HAP-1 (cell line): ENCODE data around the gene RAPGEF1.
"Not testable (repeated sequence)": the region's sequence is repeated elsewhere in the genome, so short reads cannot be mapped to it uniquely, and the experiment has no call there.

Experiments
- DNase-seq, 2 experiments: peaks; one replicate each; pipeline ENCODE4 v3.0.0-alpha.2; 2016 to 2020; ENCODE audit warnings: low spot score in 2 of 2
- H3K27me3 ChIP-seq: fragments of 250-450 bp; sonication (Bioruptor Pico); 2 replicates; pipeline ENCODE4 v1.5.1; 2020; ENCODE audit warnings: low read depth, mild to moderate bottlenecking, moderate library complexity
- H3K36me3 ChIP-seq: fragments of 250-450 bp; sonication (Bioruptor Pico); replicated peaks from 2 replicates; pipeline ENCODE4 v1.5.1; 2020; ENCODE audit warnings: mild to moderate bottlenecking
- H3K4me1 ChIP-seq: fragments of 250-450 bp; sonication (Bioruptor Pico); 2 replicates; pipeline ENCODE4 v1.5.1; 2020; ENCODE audit warnings: mild to moderate bottlenecking
- H3K4me3 ChIP-seq: fragments of 250-450 bp; sonication (Bioruptor Pico); 2 replicates; pipeline ENCODE4 v1.5.1; 2020; ENCODE audit warnings: mild to moderate bottlenecking, moderate library complexity
- H3K9me3 ChIP-seq: fragments of 250-450 bp; sonication (Bioruptor Pico); 2 replicates; pipeline ENCODE4 v1.5.1; 2020; ENCODE audit warnings: mild to moderate bottlenecking, moderate library complexity
- in situ Hi-C: fragments of 300-500 bp; cut with MboI; formaldehyde crosslinking; loops from 3 replicates; pipeline ENCODE4 v1.14.3; 2020; ENCODE audit warnings: low sequenced_read_pairs, inconsistent platforms, mixed read lengths

The RAPGEF1 gene

DNA sequence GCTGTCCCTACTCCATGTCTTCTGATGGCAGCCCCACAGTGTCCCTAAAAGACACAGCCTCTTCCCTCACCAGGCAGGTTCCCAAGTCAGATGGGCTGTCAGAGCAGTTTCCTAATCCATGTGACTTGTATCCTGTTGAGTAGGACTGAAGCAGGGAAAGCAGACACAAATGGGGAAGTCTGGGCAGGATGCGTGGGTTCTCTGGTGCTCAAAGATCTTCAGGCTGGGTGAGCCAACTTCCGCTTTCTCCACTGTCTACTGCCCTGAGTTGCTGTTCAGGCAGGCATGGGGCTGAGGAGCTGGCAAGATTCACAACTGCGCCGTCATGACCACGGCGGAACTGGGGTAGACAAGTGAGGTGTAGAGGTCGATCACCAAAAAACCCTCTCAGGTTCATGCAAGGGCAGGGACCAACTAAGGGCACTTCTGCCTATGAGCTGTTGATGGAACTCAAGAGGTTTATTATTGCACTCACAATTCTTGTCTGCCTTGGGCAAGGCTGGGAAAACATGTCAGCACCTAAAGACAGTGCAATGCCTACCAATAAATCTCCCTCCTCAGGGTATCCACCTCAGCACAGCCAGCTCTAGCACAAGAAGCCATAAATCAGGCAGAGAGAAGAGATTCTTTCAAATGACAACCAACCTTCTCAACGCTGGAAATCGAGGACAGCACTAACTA is 83.4 kb downstream of the RAPGEF1 start:
- DNase-seq: no peak
- no peak overlapping the region for H3K4me3 ChIP-seq
- H3K27me3 ChIP-seq: no peaks in the 10 kb centered on the region
- no peaks in the 10 kb centered on the region for H3K36me3 ChIP-seq
- H3K4me1 ChIP-seq: peaks cover 23% of the 10 kb centered on the region
- in situ Hi-C loops: no loop called here
- no peaks in the 10 kb centered on the region for H3K9me3 ChIP-seq

DNA sequence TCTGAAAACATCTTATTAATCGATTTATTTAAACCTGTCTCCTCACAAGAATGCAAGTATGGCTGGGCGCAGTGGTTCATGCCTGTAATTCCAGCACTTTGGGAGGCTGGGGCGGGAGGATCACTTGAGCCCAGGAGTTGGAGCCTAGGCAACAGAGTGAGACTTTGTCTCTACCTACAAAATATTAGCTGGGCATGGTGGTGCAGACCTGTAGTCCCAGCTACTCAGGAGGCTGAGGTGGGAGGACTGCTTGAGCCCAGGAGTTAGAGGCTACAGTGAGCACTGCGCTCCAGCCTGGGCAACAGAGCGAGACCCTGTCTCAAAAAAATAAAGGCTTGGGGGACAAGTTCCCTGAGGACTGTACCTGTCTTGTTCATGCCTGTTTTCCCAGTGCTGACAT is 85.5 kb downstream of the RAPGEF1 start:
- H3K36me3 ChIP-seq, H3K4me1 ChIP-seq, DNase-seq, H3K9me3 ChIP-seq, H3K27me3 ChIP-seq, in situ Hi-C loops, H3K4me3 ChIP-seq: not testable (repeated sequence)

DNA sequence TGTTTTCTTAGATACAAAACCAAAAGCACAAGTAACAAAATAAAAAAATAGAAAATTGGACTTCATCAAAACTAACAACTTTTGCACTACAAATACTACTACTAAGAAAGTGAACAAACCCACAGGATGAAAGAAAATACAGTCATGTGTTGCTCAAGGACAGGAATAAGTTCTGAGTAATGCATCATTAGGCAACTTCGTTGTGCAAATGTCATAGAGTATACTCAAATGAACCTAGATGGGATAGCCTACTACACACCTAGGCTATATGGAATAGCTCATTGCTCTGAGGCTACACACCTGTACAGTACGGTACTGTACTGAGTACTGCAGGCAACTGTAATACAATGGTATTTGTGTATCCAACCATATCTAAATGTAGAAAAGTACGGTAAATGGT is 88.3 kb downstream of the RAPGEF1 start:
- DNase-seq: no peak
- Histone ChIP-seq H3K36me3 (no peaks in the 10 kb centered on the region; the same call in 1 of the 2 replicates), H3K4me3 (no peak overlapping the region), H3K4me1 (no peaks in the 10 kb centered on the region), H3K27me3 (no peaks in the 10 kb centered on the region), H3K9me3 (no peaks in the 10 kb centered on the region)
- in situ Hi-C loops: no loop called here

- in situ Hi-C loops: no loop called here
- H3K36me3 ChIP-seq: no peaks in the 10 kb centered on the region; the same call in 1 of the 2 replicates
- no peak overlapping the region for H3K4me3 ChIP-seq
- no peak for DNase-seq
- H3K9me3 ChIP-seq: no peaks in the 10 kb centered on the region
- H3K27me3 ChIP-seq: no peaks in the 10 kb centered on the region
- no peaks in the 10 kb centered on the region for H3K4me1 ChIP-seq
Observed at GRCh38 chr9:131651160-131651559, 88.7 kb downstream of the RAPGEF1 start.

DNA sequence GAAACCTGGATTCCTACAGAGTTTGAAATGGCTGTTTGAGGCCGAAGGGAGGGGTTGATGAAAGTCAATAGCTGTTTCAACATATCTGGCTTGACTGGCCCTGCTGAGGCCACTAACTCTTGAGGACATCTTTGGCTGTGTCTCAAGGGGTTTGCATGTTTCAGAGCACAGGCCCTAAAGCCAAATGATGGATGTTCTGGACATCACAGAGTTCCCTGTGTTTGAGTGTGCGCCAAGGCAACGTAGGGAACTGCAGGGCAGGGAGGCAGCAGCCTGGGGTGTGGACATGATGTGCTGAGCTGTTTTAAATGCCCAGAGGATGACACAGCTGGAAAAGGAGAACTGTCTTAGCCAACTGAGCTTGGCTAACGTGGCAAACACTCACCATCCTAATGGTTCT is 89.6 kb downstream of the RAPGEF1 start:
- Histone ChIP-seq H3K4me3 (no peak overlapping the region), H3K9me3 (no peaks in the 10 kb centered on the region), H3K36me3 (no peaks in the 10 kb centered on the region; the same call in 1 of the 2 replicates), H3K4me1 (no peaks in the 10 kb centered on the region), H3K27me3 (no peaks in the 10 kb centered on the region)
- in situ Hi-C loops: no loop called here
- no peak for DNase-seq

DNA sequence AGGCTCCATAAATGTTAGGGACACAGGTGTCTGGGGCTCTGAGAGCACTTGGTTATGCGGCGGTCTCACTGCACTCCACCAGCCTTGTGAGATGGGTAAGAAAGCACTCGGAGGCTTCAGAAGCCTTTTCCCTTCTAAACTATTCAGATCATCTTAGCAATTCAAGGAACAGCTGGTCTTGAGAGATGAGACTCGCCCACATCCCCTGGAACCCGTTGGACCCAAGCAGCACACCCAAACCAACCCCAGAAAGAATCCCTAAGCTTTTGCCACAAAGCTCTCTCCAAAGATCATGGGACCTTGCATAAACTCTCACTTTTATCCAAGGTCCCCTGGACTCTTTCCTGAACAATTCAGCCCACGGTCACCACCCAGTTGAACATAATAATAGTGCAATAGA is 90.2 kb downstream of the RAPGEF1 start:
- no peak for DNase-seq
- in situ Hi-C loops: no loop called here
- Histone ChIP-seq H3K4me3 (no peak overlapping the region), H3K27me3 (no peaks in the 10 kb centered on the region), H3K4me1 (no peaks in the 10 kb centered on the region), H3K36me3 (no peaks in the 10 kb centered on the region; the same call in 1 of the 2 replicates), H3K9me3 (no peaks in the 10 kb centered on the region)

GRCh38 chr9:131645078-131645776 is 94.6 kb downstream of the RAPGEF1 start:
- Histone ChIP-seq H3K27me3 (no peaks in the 10 kb centered on the region), H3K4me1 (no peaks in the 10 kb centered on the region), H3K9me3 (no peaks in the 10 kb centered on the region), H3K36me3 (peaks cover 13% of the 10 kb centered on the region; the same call in 1 of the 2 replicates), H3K4me3 (no peak overlapping the region)
- no peak for DNase-seq
- in situ Hi-C loops: no loop called here

DNA sequence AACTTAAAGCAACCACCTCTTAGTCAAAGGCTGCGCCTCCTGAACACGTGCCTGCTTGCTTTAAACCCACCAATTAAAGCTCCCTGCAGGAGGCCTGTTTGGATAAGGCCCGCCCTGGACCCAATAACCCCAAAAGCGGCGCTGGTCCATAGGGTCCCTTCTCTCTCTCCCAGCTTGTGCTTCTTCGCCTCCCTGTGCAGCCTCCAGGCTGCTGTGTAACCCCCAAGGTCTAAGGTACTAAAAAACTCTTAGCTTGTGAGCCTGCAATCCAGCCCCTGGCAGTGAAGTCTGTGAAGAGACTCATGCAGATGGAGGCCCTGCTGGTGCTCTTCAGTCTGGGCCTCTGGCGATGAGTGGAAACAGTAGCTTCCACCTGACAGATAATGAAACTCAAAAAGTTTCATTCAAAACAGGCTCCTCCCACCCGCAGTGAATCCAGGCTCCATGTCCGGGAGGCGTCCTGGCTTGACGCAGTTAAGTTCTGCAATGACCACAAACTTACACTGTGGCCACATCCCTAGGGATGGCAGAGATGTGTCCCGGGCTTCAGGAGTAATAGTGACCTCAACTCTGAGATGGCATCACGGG is 97.3 kb downstream of the RAPGEF1 start:
- no peaks in the 10 kb centered on the region for H3K4me1 ChIP-seq
- H3K4me3 ChIP-seq: no peak overlapping the region
- no peaks in the 10 kb centered on the region for H3K27me3 ChIP-seq
- in situ Hi-C loops: no loop called here
- no peaks in the 10 kb centered on the region for H3K9me3 ChIP-seq
- DNase-seq: no peak
- peaks cover 21% of the 10 kb centered on the region for H3K36me3 ChIP-seq

DNA sequence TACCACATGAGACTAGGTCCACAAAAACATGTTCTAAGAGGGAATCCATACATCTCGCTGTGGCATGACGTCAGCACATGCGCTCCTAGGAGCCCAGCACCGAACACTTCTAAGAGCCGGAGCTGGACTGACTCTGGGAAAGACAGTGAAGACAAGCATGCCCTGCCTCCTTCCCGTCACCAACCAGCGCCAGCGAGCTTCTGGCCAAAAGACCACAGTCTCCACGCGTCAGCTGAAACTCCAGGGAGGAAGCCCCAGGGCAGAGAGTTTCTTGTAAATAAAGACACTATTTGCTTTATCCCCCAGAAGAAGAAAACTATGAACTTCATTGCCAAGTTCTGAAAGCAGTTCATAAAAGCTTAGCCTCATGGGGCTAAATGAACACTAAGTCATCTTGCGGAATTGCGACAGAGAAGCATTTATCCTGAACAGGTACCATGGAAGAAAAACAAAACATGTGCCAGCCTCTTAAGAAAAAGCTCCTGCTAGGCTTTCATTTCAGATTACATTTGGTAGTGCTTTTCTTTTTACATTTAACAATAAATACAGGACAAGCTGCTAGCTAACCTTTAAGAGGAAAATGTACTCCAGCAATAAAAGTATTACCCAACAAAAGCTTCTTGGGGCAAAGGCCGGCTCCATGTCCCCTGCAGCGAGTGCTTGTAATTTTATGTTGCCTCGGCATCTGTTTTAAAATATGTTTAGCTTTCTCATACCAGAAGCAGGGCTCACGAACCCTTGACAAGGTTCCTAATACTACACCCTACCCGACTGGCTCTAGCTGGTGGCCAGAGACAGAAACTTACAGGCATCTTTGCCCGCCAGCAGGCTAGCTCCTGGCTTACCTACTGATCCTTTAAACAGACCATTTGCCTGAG is 98.0 kb downstream of the RAPGEF1 start:
- H3K9me3 ChIP-seq: no peaks in the 10 kb centered on the region
- DNase-seq: no peak

DNA sequence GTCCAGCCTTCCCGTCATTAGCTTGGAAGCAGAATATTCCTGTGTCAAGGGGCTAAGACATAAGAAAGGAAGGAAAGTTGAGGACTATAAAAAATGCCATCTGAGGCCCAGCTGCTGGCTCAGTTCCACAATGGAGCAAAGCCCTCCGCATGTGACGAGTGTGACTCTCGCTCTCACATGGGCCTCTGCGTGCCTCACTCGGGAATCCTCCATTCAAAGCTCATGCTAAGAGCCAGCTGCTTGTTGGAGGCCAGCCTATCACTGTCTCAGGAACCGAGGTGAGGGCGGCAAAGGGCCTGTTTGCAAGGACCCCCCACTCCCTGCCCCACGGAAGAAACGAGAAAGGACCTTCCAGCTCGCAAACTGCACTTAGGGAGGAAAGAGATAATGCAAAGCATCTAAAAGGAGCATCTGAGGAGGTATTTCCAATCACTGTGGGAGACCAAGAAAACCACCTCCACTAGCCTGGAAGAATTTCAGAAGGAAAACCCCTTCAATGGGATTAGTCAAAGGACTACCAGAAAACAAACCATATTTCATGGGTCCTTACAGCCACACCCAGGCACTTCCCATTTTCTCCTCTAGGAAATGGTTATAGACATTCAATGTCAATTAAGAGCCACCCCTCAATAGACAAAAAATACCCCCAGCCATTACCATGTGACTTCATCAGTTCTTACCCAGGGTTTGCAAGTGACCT is 99.3 kb downstream of the RAPGEF1 start:
- DNase-seq: no peak
- H3K4me3 ChIP-seq: no peak overlapping the region
- no peaks in the 10 kb centered on the region for H3K27me3 ChIP-seq
- H3K36me3 ChIP-seq: peaks cover 21% of the 10 kb centered on the region
- in situ Hi-C loops: no loop called here
- H3K4me1 ChIP-seq: peaks cover 4% of the 10 kb centered on the region; the same call in 1 of the 2 replicates
- no peaks in the 10 kb centered on the region for H3K9me3 ChIP-seq

More for the DNA sequence above, 98.0 kb downstream of the RAPGEF1 start:
- in situ Hi-C loops: no loop called here
- Histone ChIP-seq H3K36me3 (peaks cover 21% of the 10 kb centered on the region), H3K4me3 (no peak overlapping the region), H3K4me1 (no peaks in the 10 kb centered on the region), H3K27me3 (no peaks in the 10 kb centered on the region)

DNA sequence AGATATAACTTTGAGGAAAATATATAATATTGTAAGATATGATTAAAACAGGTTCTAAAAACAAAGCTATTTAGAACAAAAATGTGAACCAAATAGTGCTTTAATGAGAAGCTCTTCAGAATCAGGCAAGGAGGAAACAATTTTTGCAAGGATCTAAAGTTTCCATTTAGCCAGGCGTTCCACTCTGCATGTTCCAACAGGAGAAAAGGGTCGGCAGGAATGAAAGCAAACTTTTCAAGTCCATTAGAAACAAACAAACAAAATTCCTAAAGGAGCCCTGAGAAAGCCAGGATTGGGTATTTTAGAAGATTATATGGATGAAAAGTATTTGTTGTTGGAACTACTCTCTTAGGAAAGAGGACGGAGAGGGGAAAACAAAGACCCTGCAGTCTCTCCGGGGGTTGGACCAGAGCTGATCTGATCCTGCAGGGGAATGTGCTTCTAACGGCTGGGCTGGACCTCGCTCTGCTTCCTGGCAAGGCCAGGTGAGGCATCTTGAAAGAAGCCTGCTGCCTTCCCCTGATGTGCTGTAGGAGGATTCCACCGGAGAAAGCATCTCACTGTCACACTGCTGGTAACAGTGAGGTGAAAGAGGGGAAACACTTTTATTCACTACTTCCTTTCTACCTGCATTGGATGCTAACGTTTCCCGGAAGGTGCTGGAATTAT is 100.0 kb downstream of the RAPGEF1 start:
- Histone ChIP-seq H3K36me3 (peaks cover 21% of the 10 kb centered on the region), H3K27me3 (no peaks in the 10 kb centered on the region), H3K4me1 (peaks cover 11% of the 10 kb centered on the region), H3K4me3 (no peak overlapping the region), H3K9me3 (no peaks in the 10 kb centered on the region)
- DNase-seq: no peak
- in situ Hi-C loops: no loop called here

DNA sequence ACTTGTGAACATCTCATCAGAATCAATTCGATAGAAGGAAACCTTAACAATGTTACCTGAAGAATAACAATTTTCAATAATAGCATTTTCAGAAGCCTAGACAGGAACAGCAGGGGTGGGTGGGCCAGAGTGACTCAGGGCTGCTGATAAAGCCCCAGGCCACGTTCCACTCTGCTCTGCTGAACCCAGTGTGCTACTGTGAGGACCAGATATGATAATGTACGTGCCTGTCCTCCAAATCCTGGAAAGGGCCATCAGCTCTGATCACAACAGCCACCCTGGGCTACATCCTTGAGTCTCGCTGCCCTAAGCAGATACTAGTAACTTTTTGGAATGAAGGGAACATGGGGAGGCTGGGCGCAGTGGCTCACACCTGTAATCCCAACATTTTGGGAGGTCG is 103.3 kb downstream of the RAPGEF1 start:
- Histone ChIP-seq H3K36me3 (peaks cover 10% of the 10 kb centered on the region), H3K4me1 (peaks cover 13% of the 10 kb centered on the region), H3K4me3 (no peak overlapping the region), H3K27me3 (no peaks in the 10 kb centered on the region), H3K9me3 (no peaks in the 10 kb centered on the region)
- no peak for DNase-seq
- in situ Hi-C loops: no loop called here

DNA sequence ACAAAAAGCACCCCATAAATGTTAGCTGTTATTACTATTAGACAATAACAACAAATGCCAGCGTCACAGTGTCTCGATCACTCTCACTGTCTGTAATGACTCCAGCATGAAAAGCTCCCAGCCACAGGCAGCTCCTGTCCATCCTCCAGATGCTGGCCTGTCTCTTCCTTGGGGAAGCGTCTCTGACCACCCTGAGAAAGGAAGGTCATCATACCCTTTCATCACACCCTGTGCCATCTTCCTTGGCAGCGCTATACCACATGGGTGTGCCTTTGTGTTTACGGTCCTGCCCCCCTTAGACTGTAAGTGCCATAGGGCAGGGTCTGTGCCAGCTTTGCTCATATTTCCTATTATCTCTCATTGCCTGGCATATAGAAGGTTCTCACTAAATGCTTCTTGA is 104.0 kb downstream of the RAPGEF1 start:
- H3K4me3 ChIP-seq: no peak overlapping the region
- in situ Hi-C loops: no loop called here
- H3K4me1 ChIP-seq: peaks cover 13% of the 10 kb centered on the region
- H3K27me3 ChIP-seq: no peaks in the 10 kb centered on the region
- peaks cover 10% of the 10 kb centered on the region for H3K36me3 ChIP-seq
- no peak for DNase-seq
- H3K9me3 ChIP-seq: no peaks in the 10 kb centered on the region
